OCI-LY1 (cell line): Measurements from ENCODE around the gene TYW1.
"Not testable (repeated sequence)": the region's sequence is repeated elsewhere in the genome, so short reads cannot be mapped to it uniquely, and the experiment has no call there.

Source experiments
- H2AFZ ChIP-seq: fragments of 200-600 bp; sonication (generic), shearing (Covaris generic); 2 replicates; pipeline ENCODE4 v1.6.0; 2014; ENCODE audit warnings: antibody characterized with exemption, mild to moderate bottlenecking, low read length
- H3F3A ChIP-seq: fragments of 200-600 bp; sonication (generic), shearing (Covaris generic); 2 replicates; pipeline ENCODE4 v1.6.0; 2014; ENCODE audit warnings: mild to moderate bottlenecking, antibody characterized with exemption, low read length, moderate library complexity; ENCODE audit not compliant: insufficient read depth
- H3K27ac ChIP-seq: fragments of 200-600 bp; sonication (generic); 2 replicates; pipeline ENCODE4 v1.5.1; 2014; ENCODE audit warnings: low read length, mixed run types, mild to moderate bottlenecking, low read depth; ENCODE audit not compliant: poor library complexity, severe bottlenecking
- H3K27me3 ChIP-seq: fragments of 200-600 bp; sonication (generic); 2 replicates; pipeline ENCODE4 v1.6.0; 2014; ENCODE audit warnings: antibody characterized with exemption, mild to moderate bottlenecking, low read length, moderate library complexity; ENCODE audit not compliant: insufficient read depth
- H3K36me3 ChIP-seq: fragments of 200-600 bp; sonication (generic); 2 replicates; pipeline ENCODE4 v1.6.1; 2014; ENCODE audit warnings: mild to moderate bottlenecking, antibody characterized with exemption, low read length, moderate library complexity, mixed read lengths; ENCODE audit not compliant: insufficient read depth
- H3K4me1 ChIP-seq: fragments of 200-600 bp; sonication (generic); 2 replicates; pipeline ENCODE4 v1.5.1; 2014; ENCODE audit warnings: mild to moderate bottlenecking, low read length, moderate library complexity; ENCODE audit not compliant: insufficient read depth, severe bottlenecking
- H3K4me2 ChIP-seq: fragments of 200-600 bp; sonication (generic), shearing (Covaris generic); 2 replicates; pipeline ENCODE4 v1.6.1; 2014; ENCODE audit warnings: low read length
- H3K4me3 ChIP-seq: fragments of 200-600 bp; sonication (generic); 2 replicates; pipeline ENCODE4 v1.5.1; 2014; ENCODE audit warnings: low read length, low read depth, mild to moderate bottlenecking, mixed read lengths; ENCODE audit not compliant: poor library complexity, severe bottlenecking
- H3K79me2 ChIP-seq: fragments of 200-600 bp; shearing (Covaris generic); 2 replicates; pipeline ENCODE4 v1.6.1; 2016; ENCODE audit warnings: mixed run types, low read length, mixed read lengths; ENCODE audit not compliant: insufficient read depth
- H3K9ac ChIP-seq: fragments of 200-600 bp; sonication (generic), shearing (Covaris generic); 2 replicates; pipeline ENCODE4 v1.6.1; 2014; ENCODE audit warnings: mild to moderate bottlenecking, low read length, mixed read lengths
- H3K9me2 ChIP-seq: fragments of 200-600 bp; sonication (generic), shearing (Covaris generic); 2 replicates; pipeline ENCODE4 v1.6.1; 2014; ENCODE audit warnings: low read depth, mild to moderate bottlenecking, low read length, mixed read lengths
- H3K9me3 ChIP-seq: fragments of 200-600 bp; shearing (Covaris generic); 2 replicates; pipeline ENCODE4 v1.6.1; 2014; ENCODE audit warnings: low read length, mixed read lengths
- H4K20me1 ChIP-seq: fragments of 200-600 bp; sonication (generic), shearing (Covaris generic); 2 replicates; pipeline ENCODE4 v1.6.0; 2016; ENCODE audit warnings: mild to moderate bottlenecking, low read length; ENCODE audit not compliant: insufficient read depth
- EZH2 ChIP-seq: fragments of 200-600 bp; sonication (generic), shearing (Covaris generic); IDR thresholded peaks from 2 replicates; pipeline ENCODE4 v1.8.0; 2017; ENCODE audit warnings: borderline replicate concordance, mixed run types, mild to moderate bottlenecking, antibody characterized with exemption, low read length, moderate library complexity, mixed read lengths
- TF ChIP-seq, protein P1 (sequence below): fragments of 200-600 bp; sonication (generic), shearing (Covaris generic); IDR thresholded peaks from 2 replicates; pipeline ENCODE4 v1.5.1; 2017; ENCODE audit warnings: mild to moderate bottlenecking, antibody characterized with exemption, low read length, moderate library complexity, mixed read lengths

TYW1 gene

DNA sequence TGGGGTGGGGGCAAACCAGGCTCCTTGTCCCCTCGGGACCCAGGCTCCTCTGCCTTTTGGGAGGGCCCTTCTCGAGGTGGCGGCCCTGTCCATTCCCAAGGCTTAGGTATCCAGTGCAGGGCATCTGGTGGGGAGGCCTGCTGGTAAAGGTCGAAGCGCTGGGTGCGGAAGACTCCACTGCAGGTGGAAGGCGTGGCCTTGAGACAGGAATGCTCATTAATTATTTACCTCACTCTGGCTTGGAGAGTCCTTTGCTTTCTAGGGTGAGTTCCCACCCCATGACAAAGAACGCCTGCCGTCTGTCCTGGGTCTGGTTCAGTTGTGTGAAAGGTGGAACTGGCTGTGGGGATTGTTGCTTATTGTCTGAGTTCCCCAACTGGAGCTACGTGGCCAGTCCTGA, 92.6 kb downstream of the TYW1 start:
- not testable (repeated sequence) for H3K4me1 ChIP-seq, H3K79me2 ChIP-seq, H3K4me2 ChIP-seq, H4K20me1 ChIP-seq, H3F3A ChIP-seq, H3K27me3 ChIP-seq, H2AFZ ChIP-seq, H3K9me3 ChIP-seq, H3K9me2 ChIP-seq, H3K4me3 ChIP-seq, H3K27ac ChIP-seq, H3K9ac ChIP-seq
- H3K36me3 ChIP-seq, result peaks cover 10% of the 10 kb centered on the region

DNA sequence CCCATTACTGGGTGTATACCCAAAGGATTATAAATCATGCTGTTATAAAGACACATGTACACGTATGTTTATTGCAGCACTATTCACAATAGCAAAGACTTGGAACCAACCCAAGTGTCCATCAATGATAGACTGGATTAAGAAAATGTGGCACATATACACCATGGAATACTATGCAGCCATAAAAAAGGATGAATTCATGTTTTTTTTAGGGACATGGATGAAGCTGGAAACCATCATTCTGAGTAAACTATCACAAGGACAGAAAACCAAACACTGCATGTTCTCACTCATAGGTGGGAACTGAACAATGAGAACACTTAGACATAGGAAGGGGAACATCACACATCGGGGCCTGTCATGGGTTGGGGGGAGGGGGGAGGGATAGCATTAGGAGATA, 94.4 kb downstream of the TYW1 start:
- not testable (repeated sequence) for H3K4me1 ChIP-seq, H3F3A ChIP-seq, H3K79me2 ChIP-seq, H2AFZ ChIP-seq, H3K9ac ChIP-seq, H3K9me3 ChIP-seq, H3K9me2 ChIP-seq, H3K4me3 ChIP-seq, H3K4me2 ChIP-seq, H3K27me3 ChIP-seq, H3K36me3 ChIP-seq, H3K27ac ChIP-seq, H4K20me1 ChIP-seq

DNA sequence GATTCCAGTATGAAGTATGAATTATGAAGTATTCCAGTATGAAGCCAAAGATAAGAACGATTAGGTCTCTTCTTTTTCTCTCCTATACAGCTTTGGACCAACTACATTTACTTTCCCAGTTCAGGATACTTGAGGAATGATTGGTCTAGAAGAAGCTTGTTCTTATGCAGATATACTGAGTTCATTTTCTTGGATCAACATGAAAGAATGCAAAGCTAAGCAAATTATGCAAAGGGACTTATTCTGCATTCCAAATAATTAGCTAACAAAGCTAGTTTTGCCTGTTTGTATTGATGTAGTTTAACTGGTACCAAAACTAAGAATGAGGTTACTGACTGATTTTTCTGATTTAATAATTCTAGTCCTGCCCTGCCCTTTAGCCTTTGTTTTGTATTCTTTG, 101.4 kb downstream of the TYW1 start:
- H3K27me3 ChIP-seq, H3K9me3 ChIP-seq, H2AFZ ChIP-seq, H4K20me1 ChIP-seq, H3K4me1 ChIP-seq, H3K9me2 ChIP-seq, H3K4me2 ChIP-seq, H3K27ac ChIP-seq, H3K4me3 ChIP-seq, H3K9ac ChIP-seq, H3K79me2 ChIP-seq, H3F3A ChIP-seq: not testable (repeated sequence)
- peaks cover 24% of the 10 kb centered on the region for H3K36me3 ChIP-seq

DNA sequence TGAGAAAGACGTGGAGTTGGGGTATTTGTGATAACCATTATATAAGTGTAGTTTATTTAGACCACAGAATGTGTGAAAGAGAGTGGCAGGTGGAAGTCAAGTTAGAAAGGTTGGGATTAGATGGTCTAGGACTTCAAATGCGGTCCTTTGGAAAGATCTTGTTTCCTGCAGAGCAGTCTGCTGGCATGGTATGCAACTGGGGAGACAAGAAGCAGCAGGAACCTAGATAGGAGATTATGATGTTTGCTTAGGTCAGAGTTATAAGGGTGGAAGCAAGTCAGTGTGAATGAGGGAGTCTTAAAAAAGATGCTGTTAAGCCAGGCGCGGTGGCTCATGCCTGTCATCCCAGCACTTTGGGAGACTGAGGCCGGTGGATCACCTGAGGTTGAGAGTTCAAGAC, 102.8 kb downstream of the TYW1 start:
- not testable (repeated sequence) for H3K4me2 ChIP-seq, H3K4me1 ChIP-seq, H4K20me1 ChIP-seq, H3K27me3 ChIP-seq, H3K27ac ChIP-seq, H3K9me3 ChIP-seq, H3K79me2 ChIP-seq, H3K4me3 ChIP-seq, H2AFZ ChIP-seq, H3F3A ChIP-seq, H3K9ac ChIP-seq, H3K9me2 ChIP-seq
- H3K36me3 ChIP-seq, result peaks cover 27% of the 10 kb centered on the region

DNA sequence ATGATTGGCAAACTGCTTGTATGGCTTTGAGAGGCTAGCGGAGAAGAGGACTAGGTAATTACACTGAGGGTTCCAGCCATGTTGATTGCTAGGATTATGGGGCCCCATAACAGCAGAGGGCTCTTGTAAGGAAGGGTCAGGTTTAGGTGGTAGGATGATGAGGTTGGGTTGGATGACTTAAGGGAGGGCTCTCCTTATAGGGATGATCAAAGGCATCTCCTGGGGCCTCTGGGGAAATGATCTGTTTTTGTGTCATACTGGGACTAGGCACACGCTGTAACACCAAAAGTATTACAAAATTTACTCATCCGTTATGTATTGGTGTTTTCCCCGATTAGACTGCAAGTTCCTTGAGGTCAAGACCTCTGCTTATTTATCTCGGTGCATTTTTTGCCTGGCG, 103.4 kb downstream of the TYW1 start:
- H3K9me2 ChIP-seq, H3K27ac ChIP-seq, H4K20me1 ChIP-seq, H3K4me1 ChIP-seq, H3F3A ChIP-seq, H3K9me3 ChIP-seq, H3K27me3 ChIP-seq, H3K79me2 ChIP-seq, H3K4me2 ChIP-seq, H3K4me3 ChIP-seq, H3K9ac ChIP-seq, H2AFZ ChIP-seq: not testable (repeated sequence)
- H3K36me3 ChIP-seq, result peaks cover 24% of the 10 kb centered on the region

DNA sequence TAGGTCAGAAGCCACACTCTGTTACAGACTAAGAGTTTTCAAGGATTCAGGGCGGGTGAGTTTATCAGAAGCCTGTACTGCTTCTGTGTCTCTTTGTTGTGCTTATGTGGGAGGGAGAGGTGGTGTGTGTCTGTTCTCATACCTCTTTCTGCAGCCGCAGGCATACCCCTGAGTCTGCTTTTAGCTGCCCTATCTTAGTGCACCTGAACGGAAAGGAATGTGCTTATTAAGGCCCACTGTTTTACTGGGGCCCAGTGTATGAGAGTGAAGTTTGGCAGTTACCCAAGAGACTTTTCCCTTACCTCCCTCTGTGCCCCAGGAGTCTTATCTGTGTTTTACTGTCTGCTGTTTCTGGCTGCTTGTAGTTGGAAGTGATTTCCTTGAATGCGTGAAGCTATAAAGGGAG, 104.3 kb downstream of the TYW1 start:
- H3K9ac ChIP-seq, result no peak overlapping the region
- no peaks in the 10 kb centered on the region for H3K9me3 ChIP-seq
- H3K79me2 ChIP-seq, result no peaks in the 10 kb centered on the region
- H2AFZ ChIP-seq, result no peak overlapping the region
- H3K27ac ChIP-seq, result no peak overlapping the region
- H4K20me1 ChIP-seq, result no peaks in the 10 kb centered on the region
- no peak overlapping the region for H3K4me2 ChIP-seq
- H3K4me1 ChIP-seq, result no peaks in the 10 kb centered on the region
- H3K4me3 ChIP-seq, result no peak overlapping the region
- no peak for TF ChIP-seq EZH2
- TF ChIP-seq, protein P1, sequence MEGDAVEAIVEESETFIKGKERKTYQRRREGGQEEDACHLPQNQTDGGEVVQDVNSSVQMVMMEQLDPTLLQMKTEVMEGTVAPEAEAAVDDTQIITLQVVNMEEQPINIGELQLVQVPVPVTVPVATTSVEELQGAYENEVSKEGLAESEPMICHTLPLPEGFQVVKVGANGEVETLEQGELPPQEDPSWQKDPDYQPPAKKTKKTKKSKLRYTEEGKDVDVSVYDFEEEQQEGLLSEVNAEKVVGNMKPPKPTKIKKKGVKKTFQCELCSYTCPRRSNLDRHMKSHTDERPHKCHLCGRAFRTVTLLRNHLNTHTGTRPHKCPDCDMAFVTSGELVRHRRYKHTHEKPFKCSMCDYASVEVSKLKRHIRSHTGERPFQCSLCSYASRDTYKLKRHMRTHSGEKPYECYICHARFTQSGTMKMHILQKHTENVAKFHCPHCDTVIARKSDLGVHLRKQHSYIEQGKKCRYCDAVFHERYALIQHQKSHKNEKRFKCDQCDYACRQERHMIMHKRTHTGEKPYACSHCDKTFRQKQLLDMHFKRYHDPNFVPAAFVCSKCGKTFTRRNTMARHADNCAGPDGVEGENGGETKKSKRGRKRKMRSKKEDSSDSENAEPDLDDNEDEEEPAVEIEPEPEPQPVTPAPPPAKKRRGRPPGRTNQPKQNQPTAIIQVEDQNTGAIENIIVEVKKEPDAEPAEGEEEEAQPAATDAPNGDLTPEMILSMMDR, result no peak
- peaks cover 21% of the 10 kb centered on the region for H3K36me3 ChIP-seq
- H3K9me2 ChIP-seq, result no peaks in the 10 kb centered on the region
- no peaks in the 10 kb centered on the region for H3F3A ChIP-seq
- H3K27me3 ChIP-seq, result no peaks in the 10 kb centered on the region

DNA sequence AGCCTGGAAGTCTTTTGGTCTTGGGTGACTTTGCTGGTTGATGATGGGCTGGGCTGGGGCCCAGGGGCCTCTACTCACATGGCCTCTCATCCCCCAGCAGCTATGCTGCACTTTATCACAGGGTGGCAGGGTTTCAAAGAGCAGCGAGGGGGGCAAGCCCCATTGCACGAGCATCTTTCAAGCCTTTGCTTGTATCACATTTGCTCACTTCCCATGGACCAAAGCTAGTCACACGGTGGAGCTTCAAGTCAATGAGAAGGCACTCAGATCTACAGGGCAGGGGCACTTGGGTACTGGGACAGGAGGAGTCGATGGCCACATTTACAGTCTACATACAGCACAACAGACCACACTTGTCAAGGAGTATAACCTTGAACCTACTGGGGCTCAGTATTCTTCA, 108.3 kb downstream of the TYW1 start:
- peaks cover 23% of the 10 kb centered on the region for H3K36me3 ChIP-seq
- H3K9ac ChIP-seq, H3K9me3 ChIP-seq, H3K79me2 ChIP-seq, H2AFZ ChIP-seq, H3K4me3 ChIP-seq, H3K4me1 ChIP-seq, H3K4me2 ChIP-seq, H3K27ac ChIP-seq, H3F3A ChIP-seq, H3K27me3 ChIP-seq, H4K20me1 ChIP-seq, H3K9me2 ChIP-seq: not testable (repeated sequence)
